ENCODE measurements around the gene ZNF586. TPM values are rescaled to one million over a fixed set of nuclear protein-coding genes. Genes with fewer than 3 reads are reported as not detected.

The ZNF586 gene
- total and polyA plus RNA-seq, 10 of the 15 experiments (the other 5 are each of a cell fraction or from before 2014, with no cell fraction given) = 3.9 to 24.2 (median 15.0) TPM

GRCh38 chr19:57769345-57770131 is at the start of gene ZNF586 (continued):
- TF ChIP-seq POLR2AphosphoS2 (IDR thresholded peaks at IDR 0.05; ENCODE audit: low read depth, low read length) (peak; percentile 73; the same call in 1 of the 2 replicates), MEF2A (IDR thresholded peaks at IDR 0.05; ENCODE audit: insufficient read depth, low read depth, low read length) (no peak), ETV6 (conservative IDR thresholded peaks at IDR 0.05 in 1 of 2, IDR thresholded peaks at IDR 0.05 in 1 of 2; ENCODE audit: borderline replicate concordance in 1 of 2, low read depth in 1 of 2) (no peak), KDM1A (IDR thresholded peaks at IDR 0.05; ENCODE audit: borderline replicate concordance) (no peak), HDAC6 (IDR thresholded peaks at IDR 0.05; ENCODE audit: unreplicated experiment) (no peak), FOS (IDR thresholded peaks at IDR 0.05; ENCODE audit: borderline replicate concordance, extremely low read depth, insufficient read length) (no peak), PAX5 (IDR thresholded peaks at IDR 0.05; ENCODE audit: borderline replicate concordance, low read depth, low read length) (peak; percentile 25; the same call in 1 of the 2 replicates), JUNB (IDR thresholded peaks at IDR 0.05) (no peak), SMC3 (IDR thresholded peaks at IDR 0.05; ENCODE audit: borderline replicate concordance, low read length) (no peak), RAD51 (IDR thresholded peaks at IDR 0.05) (no peak), CREB1 (IDR thresholded peaks at IDR 0.05; ENCODE audit: low read depth) (peak; percentile 88), MYC (IDR thresholded peaks at IDR 0.05; ENCODE audit: insufficient read depth, insufficient read length, insufficient replicate concordance, low read length, severe bottlenecking) (no peak), GATAD2B (conservative IDR thresholded peaks at IDR 0.05; ENCODE audit: low read depth) (no peak), FOXM1 (IDR thresholded peaks at IDR 0.05; ENCODE audit: low read depth, low read length) (no peak), BRCA1 (IDR thresholded peaks at IDR 0.05; ENCODE audit: low read depth, low read length) (no peak), KAT2A (conservative IDR thresholded peaks at IDR 0.05; ENCODE audit: control insufficient read depth, low read depth, low read length) (no peak), NRF1 (conservative IDR thresholded peaks at IDR 0.05; ENCODE audit: low read depth, low read length) (no peak), BCL3 (IDR thresholded peaks at IDR 0.05; ENCODE audit: borderline replicate concordance, insufficient read depth, low read depth, low read length, poor library complexity, severe bottlenecking) (no peak), REST (IDR thresholded peaks at IDR 0.05; ENCODE audit: low read depth, low read length) (no peak), ZNF592 (IDR thresholded peaks at IDR 0.05) (no peak), WRNIP1 (IDR thresholded peaks at IDR 0.05; ENCODE audit: borderline replicate concordance, low read depth, low read length) (peak; percentile 93; the same call in 1 of the 2 replicates)
